Measurements from ENCODE around the gene PLCXD3.

DNA sequence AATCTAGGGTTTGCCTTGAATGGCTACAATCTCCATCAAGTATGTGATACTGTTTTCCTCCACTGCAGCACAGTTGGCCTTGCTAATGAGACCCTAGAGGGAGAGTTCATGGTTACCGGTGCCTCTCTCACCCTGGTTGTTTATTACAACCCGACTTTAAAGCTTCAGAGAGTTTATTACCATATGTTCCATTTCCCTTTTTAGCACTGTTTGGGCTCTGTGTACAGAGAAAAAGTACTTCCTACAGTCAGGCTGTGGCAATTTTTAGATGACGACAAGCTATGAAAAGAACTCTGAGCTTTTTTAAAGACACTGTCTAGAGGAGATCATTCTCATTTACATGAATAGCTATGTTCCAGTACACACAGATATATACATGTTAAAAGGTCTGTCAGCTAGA, 48.8 kb upstream of the PLCXD3 start:
- TF ChIP-seq, protein P1, sequence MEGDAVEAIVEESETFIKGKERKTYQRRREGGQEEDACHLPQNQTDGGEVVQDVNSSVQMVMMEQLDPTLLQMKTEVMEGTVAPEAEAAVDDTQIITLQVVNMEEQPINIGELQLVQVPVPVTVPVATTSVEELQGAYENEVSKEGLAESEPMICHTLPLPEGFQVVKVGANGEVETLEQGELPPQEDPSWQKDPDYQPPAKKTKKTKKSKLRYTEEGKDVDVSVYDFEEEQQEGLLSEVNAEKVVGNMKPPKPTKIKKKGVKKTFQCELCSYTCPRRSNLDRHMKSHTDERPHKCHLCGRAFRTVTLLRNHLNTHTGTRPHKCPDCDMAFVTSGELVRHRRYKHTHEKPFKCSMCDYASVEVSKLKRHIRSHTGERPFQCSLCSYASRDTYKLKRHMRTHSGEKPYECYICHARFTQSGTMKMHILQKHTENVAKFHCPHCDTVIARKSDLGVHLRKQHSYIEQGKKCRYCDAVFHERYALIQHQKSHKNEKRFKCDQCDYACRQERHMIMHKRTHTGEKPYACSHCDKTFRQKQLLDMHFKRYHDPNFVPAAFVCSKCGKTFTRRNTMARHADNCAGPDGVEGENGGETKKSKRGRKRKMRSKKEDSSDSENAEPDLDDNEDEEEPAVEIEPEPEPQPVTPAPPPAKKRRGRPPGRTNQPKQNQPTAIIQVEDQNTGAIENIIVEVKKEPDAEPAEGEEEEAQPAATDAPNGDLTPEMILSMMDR (IDR thresholded peaks at IDR 0.05) = no peak
- TF ChIP-seq POLR2A (IDR thresholded peaks at IDR 0.05) = no peak
